ENCODE data around the gene CECR2.

CECR2 gene

DNA sequence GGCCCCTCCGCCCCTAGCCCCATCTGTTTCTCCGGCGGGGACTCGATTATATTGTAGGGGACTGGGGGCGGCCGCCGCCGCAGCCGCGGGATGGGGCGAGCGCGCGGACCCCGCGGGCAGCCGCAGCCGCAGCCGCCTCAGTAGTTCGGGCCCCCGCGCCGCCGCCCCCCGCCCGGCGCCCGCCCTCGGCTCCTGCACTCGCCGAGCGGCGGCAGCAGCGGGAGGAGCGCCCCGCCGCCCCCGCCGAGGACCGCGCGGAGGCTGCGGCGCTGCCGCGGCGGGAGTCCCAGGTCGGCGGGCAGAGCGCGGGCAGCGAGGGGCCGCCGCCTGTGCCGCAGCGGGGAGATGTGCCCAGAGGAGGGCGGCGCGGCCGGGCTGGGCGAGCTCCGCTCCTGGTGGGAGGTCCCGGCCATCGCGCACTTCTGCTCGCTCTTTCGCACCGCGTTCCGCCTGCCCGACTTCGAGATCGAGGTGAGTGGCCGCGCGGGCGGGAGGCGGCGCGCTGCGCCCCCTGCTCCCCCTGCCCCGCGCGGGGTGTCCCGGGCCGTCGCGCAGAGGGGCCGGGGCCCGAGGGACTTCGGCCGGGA lies at the start of gene CECR2:
TSS of gene CECR2 (plus strand) at position 22 of the 587 bp plus-strand sequence. CDS start at position 346, 324 bp downstream.
- peak; percentile 44 for DNase-seq

DNA sequence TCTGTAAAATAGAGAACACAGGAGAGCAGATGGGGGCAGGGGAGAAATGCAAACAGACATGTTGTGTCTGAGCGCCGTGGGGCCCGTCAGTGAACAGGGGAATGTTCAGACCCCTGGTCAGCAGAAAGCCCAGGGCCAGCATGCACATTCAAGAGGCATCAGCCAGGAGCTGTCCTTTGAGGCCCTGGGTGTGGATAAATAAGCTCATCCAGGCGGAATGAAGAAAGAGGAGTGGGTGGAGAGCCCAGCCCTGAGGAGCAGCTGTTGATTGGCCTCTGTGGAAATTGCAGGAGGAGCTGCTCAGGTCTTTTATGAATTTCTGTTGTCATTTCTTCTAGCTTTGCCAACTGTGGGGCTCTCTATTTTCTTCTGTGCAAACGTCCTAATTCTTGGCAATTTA lies 49.7 kb upstream of the CECR2 start:
- DNase-seq: no peak

DNA sequence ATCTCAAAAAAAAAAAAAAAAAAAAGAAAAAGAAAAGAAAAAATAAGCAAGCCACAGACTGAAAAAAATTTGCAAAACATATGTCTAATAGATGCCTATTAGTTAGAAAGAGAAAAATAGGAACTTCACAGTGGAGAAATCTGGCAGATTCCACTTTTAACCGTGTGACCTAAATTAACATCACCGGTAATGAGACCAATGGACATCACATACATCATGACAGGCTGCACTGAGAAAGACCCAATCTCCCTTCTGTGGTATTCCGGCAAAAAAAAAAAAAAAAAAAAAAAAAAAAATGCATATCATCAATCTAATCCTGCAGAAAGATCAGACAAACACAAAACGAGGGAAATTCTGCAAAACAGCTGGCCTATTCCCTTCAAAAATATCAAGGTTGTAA lies 46.7 kb upstream of the CECR2 start:
- no peak for DNase-seq

DNA sequence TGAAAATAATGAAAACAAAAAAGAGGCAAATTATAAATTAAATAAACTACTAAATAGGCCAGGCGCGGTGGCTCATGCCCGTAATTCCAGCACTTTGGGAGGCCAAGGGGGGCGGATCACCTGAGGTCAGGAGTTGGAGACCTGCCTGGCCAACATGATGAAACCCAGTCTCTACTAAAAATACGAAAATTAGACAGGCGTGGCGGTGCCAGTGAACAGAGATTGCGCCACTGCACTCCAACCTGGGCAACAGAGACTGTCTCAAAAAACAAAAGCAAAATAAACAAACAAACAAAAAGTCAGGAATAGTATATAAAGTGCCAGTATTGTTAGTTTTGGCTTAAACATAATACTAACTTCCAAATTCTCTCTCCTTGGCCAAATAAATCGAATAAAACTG lies 37.6 kb upstream of the CECR2 start:
- no peak for DNase-seq

DNA sequence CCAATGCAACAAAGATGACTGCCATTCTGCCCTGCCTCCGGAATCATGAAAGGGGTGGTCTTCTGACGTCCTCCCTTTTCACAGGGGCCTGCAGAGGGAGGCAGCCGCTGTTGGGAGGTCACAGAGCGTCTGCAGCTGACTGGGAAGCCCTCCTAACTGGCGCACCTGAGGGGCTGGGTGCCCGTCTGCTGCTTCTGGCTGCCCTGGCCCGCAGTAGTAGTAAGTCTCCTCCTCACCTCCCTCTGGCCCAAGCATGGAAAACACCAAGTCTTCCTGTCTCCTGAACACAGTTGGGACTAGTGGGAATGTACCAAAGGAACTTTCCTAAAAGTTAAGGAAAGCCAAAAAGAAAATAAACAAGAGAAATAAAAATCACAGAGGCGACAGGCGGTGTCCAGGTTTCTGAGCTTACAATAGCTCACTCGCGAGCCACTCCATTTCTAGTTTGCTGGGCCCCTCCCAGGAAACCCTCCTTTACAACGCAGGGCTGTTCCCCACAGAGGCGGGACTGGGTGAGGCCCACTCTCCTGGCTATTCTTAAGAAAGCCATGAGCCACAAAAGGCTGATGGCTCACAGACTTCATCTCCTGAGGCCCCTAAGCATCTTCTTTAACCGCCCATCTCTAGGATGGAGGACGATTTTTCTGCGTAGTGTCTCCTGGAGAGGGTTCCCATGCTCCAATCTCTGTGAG lies 37.0 kb upstream of the CECR2 start:
- DNase-seq: no peak

DNA sequence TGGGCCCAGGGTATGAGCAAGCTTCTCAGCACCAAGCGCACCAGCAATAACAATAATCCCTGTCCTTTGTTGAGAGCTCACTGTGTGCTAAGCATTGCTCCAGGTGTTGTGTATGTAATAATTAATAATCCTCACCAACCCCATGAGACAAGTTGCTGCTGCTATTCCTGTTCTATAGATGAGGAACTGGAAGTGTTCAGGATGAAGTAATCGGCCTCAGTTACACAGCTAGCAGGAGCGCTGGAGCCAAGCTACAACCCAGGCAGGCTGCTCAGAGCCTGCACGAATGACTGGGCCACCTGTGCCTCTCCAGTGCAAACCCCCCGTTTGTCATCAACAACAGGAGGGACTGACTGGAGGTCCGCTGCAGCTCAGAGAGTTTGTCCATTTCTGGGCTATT lies 35.2 kb upstream of the CECR2 start:
- no peak for DNase-seq

DNA sequence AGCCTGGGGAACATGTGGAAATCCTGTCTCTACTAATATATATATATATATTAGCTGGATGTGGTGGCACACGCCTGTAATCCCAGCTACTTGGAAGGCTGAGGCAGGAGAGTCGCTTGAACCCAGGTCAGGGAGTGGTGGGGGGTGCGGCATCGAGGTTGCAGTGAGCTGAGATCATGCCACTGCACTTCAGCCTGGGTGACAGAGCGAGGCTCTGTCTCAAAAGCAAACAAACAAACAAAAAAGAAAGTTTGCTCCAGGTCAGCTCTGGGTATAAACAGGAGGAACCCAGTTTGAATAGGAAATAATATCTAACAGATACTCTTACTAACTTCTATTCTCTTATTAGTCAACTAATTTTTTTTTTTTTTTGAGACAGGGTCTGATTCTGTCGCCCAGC lies 34.3 kb upstream of the CECR2 start:
- DNase-seq: no peak

DNA sequence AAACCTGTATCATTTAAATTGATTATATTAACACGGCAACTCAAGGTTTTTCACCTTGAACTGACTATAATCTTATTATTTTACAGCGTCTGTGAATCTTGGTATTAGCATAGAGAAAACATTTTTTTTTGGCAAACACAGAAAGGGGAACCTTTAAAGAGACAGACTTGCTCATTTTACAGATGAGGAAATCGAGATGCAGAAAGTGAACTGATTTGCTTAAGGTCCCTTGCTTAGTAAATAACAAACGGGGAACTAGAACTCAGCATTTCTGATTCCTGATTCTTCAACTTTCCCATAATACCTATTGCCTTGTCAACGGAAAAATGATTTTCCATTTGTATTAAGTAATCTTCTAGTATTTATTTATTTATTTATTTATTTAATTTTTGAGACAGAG lies 33.2 kb upstream of the CECR2 start:
- peak; percentile 6 for DNase-seq

DNA sequence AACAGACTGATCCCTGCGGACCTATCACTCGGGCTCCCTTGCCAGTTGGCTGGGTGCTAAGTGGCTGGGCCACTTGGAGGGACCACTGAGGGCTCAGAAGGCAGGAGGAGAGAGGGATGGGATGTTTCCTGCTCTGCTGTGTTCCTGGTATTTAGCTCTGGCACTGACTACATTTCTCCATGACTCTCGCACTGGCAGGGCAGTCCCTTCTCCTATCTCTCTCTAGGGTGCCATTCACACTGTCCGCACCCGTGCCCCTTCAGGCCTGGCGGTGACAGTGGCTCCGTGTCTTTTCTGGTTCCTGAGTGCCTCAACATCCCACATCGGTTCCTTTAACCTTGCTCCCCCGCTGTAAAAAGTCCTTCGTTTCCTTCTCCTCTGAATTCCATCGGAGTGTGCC lies 31.6 kb upstream of the CECR2 start:
- DNase-seq: no peak

DNA sequence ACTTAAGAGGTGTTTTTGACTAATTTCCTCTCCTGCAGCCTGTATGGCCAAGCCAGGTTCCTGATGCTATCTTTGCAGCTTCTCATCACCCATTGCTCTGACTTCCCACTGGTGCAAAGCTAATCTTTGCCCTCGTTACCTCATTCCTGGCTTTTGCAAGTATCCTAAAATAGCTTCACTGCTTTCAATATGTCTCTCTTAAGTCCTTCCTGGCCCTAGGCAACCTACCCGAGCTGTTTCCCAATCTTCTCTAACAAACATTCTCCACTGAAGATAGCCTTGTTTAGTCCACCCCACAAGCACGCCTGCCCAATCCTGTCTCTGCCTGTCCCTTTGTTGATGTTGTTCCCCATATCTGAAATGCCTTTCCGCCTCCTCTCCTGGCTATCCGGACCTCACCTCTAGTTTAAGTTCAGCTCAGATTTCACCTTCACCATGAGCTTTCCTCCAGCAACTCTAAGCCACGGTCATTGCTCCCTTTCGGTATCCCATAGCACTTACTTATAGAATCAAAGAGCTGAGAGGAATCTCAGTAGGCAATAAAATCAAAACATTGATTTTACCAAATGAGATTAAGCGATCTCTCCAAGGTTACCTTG lies 30.1 kb upstream of the CECR2 start:
- DNase-seq: no peak

DNA sequence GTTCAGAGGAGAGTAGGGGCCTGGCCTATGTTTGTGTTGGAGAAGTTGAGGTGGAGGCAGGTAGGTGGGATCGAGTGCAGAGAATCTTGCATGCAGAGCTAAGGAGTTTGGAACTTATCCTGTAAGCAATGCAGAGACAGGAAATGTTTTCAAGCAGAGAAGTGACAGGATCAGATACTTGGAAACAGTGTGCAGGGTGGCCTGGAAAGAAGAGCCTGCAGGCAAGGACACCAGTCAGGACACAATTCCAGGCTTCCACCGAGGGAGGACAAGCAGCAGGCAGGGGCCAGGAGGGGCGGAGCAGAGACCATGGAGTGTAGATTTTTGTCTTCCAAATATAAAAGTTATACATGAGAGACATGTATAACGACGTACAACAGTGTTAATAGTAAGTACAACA lies 26.9 kb upstream of the CECR2 start:
- DNase-seq: no peak

DNA sequence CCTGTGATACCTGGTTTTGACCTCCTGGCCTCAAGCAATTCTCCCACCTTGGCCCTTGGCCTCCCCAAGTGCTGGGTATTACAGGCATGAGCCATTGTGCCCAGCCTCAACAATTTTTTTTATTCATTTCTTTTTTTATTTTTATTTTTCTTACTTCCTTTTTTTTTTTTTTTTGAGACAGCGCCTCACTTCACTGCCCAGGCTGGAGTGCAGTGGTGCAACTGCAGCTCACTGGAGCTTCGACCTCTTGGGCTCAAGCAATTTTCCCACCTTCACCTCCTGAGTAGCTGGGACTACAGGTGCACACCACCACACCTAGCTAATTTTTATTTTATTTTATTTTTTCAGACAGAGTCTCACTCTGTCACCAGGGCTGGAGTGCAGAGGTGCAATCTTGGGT lies 25.5 kb upstream of the CECR2 start:
- DNase-seq: no peak

DNA sequence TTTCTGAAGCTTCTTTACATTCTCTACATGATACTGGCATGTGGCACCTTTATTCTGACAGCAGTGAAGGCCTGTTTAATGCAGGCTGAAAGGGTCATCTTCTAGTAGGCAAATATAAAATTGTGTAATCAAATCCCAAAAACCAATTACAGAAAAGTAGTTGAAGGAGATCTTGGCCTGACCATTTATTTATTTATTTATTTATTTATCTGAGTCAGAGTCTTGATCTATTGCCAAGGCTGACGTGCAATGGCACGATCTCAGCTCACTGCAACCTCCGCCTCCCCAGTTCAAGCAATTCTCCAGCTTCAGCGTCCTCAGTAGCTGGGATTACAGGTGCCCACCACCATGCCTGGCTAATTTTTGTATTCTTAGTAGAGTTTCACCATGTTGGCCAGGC lies 22.7 kb upstream of the CECR2 start:
- no peak for DNase-seq

DNA sequence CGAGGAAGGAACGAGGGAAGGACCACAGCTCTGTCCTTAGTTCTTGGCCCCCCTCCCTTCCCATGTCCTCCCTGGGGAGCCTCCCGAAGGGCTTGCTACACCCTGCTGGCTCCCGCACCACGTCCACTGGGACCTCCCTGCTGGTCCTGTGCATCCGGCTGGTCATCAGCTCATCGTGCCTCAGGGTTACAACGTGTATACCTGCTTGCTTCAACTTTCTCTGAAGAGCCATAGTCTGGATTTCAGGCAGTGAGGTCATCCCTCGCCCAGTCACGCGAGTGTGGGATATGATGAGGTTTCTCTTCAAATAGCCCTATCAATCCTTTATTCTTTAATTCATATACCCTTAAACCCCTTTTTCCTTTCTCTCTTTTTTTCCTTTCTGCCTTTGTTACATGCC lies 21.5 kb upstream of the CECR2 start:
- DNase-seq: no peak

DNA sequence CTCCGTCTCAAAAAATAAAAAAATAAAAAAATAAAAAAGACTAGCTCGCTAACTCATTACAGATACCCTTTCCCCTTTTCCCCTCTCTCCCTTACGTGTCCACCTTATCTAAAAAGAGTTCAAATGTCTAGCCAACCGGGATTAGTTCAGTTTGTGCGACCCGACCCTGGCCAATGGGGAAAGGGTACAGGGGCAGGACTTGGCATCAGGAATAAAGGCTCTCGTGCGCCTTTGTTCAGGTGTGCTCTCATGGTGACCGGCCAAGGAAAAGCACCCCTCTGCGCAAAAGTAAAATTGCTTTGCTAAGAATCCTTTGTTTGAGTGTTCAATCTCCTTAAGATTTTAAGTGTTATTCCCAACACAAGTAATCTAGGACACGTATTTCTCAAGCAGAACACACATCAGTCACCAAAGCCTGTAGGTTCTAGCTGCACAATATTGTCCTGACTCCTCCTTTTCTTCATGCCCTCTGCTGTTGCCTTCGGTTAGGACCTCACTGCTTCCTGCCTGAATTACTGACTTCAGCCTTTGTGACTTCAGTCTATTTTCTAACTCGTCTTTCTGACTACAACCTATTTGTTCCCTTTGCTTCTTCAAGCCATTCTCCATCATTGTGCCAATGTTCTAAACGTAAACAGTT lies 20.7 kb upstream of the CECR2 start:
- no peak for DNase-seq

DNA sequence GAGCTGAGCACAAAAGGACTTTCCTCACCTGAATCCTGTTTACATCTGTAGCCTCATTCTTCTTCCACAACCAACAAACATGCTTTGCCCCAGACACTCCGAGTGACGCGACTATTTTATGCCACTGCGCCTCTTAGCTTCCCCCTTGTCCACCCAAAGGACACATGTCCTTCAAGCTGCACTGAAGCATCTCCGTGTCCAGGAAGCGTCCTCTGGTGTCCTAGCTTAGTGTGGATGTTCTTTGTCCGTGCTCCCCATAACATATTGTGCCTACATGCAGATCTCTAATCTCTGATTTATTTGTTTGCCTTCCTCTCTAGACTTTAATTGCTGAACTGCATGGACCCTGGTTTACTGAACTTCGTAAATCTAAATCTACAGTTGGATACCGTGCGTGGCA lies 20.1 kb upstream of the CECR2 start:
- DNase-seq: no peak

DNA sequence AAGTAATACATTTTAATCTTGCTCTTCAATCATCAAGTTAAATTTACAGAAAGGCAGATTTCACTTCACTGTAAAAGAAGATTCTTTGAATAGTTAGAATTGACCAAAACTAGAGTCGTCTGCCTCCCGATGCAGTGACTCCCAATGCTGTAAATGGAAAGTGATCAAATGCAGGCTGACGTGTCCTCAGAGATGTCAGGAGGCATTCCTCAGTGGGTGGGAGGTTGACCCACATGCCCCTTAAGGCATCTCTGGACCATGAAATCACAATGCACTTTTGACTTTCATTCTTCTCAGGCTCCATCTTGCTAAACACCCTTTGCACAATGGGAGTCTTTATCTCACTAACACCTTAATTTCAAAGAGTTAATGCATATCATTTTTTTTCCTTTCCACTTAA lies 19.0 kb upstream of the CECR2 start:
- DNase-seq: no peak

DNA sequence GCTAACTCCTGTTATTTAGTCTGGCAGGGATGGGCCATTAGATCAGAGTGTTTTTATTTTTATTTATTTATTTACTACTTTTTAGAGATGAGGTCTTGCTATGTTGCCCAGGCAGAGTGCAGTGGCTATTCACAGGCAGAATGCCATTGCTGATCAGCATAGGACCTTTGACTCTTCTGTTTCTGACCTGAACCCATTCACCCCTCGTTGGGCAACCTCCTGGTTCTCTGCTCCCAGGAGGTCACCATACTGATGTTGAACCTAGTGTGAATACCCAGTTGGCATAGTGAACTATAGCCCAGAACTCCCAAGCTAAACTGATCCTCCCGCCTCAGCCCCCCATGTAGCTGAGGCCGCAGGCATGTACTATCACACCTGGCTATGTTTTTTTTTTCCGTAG lies 16.5 kb upstream of the CECR2 start:
- no peak for DNase-seq

DNA sequence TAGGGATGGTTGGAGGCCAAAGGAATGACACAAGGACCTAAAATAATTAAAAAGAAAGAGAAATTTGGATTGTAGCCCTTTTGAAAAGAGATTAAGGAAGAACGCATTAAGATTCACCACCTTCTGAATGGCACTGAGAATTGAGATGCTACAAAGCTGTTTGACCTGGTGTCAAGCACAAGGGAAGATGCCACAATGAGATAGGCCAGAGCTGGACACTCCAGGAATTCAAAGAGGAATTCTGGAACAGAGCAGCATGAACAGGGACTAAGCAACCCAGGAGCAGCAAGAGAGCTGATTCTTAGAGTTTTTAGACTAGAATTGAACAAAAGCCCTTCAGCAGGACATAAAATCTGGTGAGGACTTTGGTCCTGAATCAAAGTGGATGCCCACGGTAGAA lies 11.6 kb upstream of the CECR2 start:
- DNase-seq: no peak

DNA sequence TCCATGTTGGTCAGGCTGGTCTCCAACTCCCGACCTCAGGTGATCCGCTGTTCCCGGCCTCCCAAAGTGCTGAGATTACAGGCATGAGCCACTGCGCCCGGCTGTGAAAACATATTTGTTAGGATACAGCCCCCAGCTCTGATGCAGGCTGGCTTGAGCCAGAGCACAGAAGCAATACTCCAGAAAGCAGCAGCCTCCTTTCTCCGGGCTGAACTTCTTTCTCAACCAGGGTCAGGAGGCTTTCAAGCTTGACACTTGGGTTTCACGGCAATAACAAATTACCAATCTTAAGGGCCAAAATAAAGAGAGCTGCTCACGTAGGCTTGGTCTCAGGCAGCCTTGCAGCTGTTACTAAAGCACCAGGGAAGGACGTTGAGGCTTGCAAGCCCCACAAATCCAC lies 10.8 kb upstream of the CECR2 start:
- DNase-seq: no peak

DNA sequence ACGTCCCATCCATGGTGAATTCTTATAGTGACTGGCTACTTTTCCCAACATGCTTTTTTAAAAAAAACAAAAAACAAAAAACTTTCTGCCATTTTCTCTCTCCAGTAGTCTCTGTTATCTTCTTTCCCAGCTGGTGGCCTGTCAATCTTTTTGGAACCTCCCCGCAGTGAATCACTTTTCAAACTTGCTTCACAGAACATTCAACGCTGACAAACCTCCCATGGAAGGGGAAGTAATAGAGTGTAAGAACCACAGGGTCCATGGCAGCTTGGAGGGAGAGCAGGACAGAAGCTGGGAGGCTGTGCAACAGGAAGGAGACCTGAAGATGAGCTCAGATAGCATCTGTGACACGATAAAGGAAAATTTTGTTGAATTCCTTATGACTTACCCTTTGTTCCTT lies 9.8 kb upstream of the CECR2 start:
- peak; percentile 82 for DNase-seq

DNA sequence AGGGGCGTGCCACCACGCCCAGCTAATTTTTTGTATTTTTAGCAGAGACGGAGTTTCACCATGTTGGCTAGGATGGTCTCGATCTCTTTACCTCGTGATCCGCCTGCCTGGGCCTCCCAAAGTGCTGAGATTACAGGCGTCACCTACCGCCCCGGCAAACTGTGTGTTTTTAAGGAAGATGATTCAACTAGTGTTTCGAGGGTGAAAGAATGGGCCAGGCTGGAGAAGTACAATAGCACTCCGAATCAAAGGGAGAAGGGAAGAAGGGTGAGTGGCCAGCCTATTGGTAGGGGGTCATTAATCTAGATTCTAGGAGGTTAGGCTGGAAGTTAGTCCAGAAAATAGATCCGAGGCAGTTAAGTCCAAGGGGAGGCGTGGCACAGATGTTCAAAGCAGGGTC lies 2.9 kb upstream of the CECR2 start:
- DNase-seq: no peak

DNA sequence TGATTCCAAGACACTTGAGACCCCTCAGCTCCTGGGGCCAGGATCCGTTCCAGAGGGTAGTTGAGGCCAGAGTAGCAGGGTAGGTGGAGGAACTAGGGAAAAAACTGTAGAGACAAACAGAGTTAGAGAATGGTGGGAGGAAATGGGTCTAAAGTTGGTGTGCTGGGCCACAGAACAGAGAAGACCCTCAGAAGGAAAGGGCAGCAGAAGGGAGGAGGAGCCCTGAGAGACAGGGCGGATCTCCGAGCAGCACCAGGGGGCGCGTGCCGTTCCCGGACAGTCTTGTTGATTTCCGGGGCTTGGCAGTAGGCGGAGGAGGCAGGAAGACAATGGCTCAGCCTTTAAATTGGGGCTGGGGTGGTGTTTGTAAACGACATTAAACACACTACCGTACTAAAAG lies 2.4 kb upstream of the CECR2 start:
- DNase-seq: peak; percentile 61

DNA sequence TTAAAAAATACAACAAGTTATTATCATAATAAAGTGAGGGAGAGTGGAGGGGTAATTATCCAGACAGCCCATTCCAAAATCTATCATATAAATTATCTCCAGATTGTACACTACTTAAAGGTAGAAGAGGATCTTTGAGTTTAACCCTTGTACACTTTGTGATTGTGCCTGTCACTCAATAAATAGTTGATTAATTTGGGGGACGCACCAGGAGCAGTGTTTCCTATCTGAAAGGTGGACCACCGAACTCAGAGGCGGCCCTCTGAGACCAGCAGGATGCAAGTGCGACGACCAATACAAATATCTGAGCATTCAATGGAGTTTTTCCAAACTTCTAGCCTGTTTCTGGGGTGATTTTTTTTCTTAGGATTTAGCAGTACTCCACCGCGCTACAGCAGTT lies 1.1 kb upstream of the CECR2 start:
- DNase-seq: no peak

All from hematopoietic multipotent progenitor cell treated with erythropoietin and hydrocortisone succinate and interleukin-3 and kit ligand, for 4 days (in vitro differentiated cells).